ENCODE measurements around the gene SHROOM1. TPM values are rescaled to one million over a fixed set of nuclear protein-coding genes. Genes with fewer than 3 reads are reported as not detected.

The SHROOM1 gene
- total and polyA plus RNA-seq, 2 donors (not counting 3 experiments of a cell fraction or from before 2014, with no cell fraction given): 12.8 to 20.9 TPM

DNA sequence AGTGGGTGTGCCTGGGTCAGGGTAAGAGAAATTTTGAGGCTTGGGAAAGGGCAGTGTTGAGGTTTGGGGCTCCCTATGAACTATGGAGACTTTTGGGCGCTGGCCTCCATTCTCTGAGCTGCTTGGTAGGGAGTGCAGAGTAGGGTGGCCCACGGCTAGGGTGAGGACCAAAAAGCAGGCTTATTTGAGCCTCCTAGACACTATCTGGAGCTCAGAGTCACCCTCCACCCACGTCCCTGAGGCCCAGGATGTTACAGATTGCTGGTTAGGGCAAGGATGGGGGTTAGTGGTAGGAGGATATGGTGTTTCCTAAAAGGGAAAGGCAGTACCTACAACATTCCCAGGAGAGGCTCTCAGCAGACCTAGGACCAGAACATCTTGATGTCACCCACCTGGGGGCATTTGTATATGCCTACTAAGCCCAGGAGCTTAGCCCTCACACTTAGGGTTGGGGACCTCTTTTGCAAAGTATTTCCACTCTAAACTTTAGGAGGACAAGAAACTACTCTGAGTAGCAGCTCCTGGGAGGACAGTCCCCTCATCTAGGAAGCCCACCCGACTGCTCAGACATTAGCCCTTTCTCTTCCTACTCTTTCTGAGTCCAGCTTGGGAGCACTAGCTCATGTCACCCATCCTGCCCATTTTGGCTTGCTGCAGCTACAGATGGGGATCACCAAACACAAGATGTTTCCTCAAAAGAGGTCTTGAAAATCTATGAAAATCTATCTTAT, 2.3 kb downstream of the SHROOM1 start:
- Histone ChIP-seq H3K27me3 (ENCODE audit: control insufficient read depth in 2 of 2, insufficient read depth in 2 of 2, low read length in 2 of 2) (no peaks in the 10 kb centered on the region), H2AFZ (ENCODE audit: low read depth, low read length) (no peak overlapping the region), H3K9me3 (replicated peaks; ENCODE audit: control insufficient read depth, insufficient read depth, low read length) (no peaks in the 10 kb centered on the region), H3K79me2 (ENCODE audit: control insufficient read depth, insufficient read depth, low read length) (no peaks in the 10 kb centered on the region), H3K4me1 (ENCODE audit: control insufficient read depth, extremely low read depth, insufficient read depth, low read length) (peaks cover 12% of the 10 kb centered on the region), H3K36me3 (ENCODE audit: control insufficient read depth in 2 of 2, extremely low read depth in 1 of 2, insufficient read depth in 2 of 2, low read length in 2 of 2) (peaks cover 2 to 4% of the 10 kb centered on the region in 2 experiments), H4K20me1 (replicated peaks; ENCODE audit: control insufficient read depth, extremely low read depth, insufficient read depth, low read length) (no peaks in the 10 kb centered on the region), H3K27ac (ENCODE audit: insufficient read depth, low read depth, low read length) (no peak overlapping the region), H3K4me3 (replicated peaks in 1 of 3; ENCODE audit: insufficient read depth in 1 of 3, low read depth in 1 of 3, low read length in 3 of 3) (no peak overlapping the region), H3K4me2 (ENCODE audit: insufficient read depth, low read length) (no peak overlapping the region), H3K9ac (replicated peaks; ENCODE audit: extremely low read depth, insufficient read depth, low read length) (no peak overlapping the region), H3K9me1 (replicated peaks; ENCODE audit: control insufficient read depth, extremely low read depth, insufficient read depth, low read length) (no peaks in the 10 kb centered on the region)
- ChIA-PET POLR2A (no interaction called here), CTCF (interaction anchor here (0.8 to 9.9 kb wide), 8 partner anchors 8 to 442 kb away, joined by 3 to 122 read pairs (median 4); no protein-coding TSS in a partner anchor)
- BruUV-seq (replicated peaks): no TSS peak
- dilution Hi-C loops (cut with MboI; ENCODE audit: extremely low pct_ligation_motif_present, low sequenced_read_pairs) (no loop called here), intact Hi-C loops (cut with micrococcal nuclease) (loop anchor here (10.0 kb wide), 1 partner anchor 533 kb away; the partner anchor contains the start of gene SLC22A4)
- no peak for TF ChIP-seq JUN (IDR thresholded peaks at IDR 0.05; ENCODE audit: borderline replicate concordance, insufficient read depth, insufficient read length, low read depth)
- no peak for TF ChIP-seq POLR2AphosphoS5 (IDR thresholded peaks at IDR 0.05; ENCODE audit: insufficient read depth, low read depth, low read length)
- no peak for TF ChIP-seq MYC (IDR thresholded peaks at IDR 0.05; ENCODE audit: low read depth, low read length)
- TF ChIP-seq, protein P1, sequence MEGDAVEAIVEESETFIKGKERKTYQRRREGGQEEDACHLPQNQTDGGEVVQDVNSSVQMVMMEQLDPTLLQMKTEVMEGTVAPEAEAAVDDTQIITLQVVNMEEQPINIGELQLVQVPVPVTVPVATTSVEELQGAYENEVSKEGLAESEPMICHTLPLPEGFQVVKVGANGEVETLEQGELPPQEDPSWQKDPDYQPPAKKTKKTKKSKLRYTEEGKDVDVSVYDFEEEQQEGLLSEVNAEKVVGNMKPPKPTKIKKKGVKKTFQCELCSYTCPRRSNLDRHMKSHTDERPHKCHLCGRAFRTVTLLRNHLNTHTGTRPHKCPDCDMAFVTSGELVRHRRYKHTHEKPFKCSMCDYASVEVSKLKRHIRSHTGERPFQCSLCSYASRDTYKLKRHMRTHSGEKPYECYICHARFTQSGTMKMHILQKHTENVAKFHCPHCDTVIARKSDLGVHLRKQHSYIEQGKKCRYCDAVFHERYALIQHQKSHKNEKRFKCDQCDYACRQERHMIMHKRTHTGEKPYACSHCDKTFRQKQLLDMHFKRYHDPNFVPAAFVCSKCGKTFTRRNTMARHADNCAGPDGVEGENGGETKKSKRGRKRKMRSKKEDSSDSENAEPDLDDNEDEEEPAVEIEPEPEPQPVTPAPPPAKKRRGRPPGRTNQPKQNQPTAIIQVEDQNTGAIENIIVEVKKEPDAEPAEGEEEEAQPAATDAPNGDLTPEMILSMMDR (IDR thresholded peaks at IDR 0.05; ENCODE audit: extremely low read depth in 1 of 2, insufficient read depth in 1 of 2, low read depth in 1 of 2, low read length in 2 of 2): no peak
- FAIRE-seq (no peak), DNase-seq (ENCODE audit: low read depth, low spot score) (no peak)
